Measurements from ENCODE around the gene ASB4. TPM values are rescaled to one million over a fixed set of nuclear protein-coding genes. Genes with fewer than 3 reads are reported as not detected.

The ASB4 gene
- polyA plus RNA-seq, 1 experiment = 0.06 TPM

- CTCF ChIA-PET = interaction anchor here (0.6 to 17.2 kb wide), 4 partner anchors 10 to 1082 kb away, joined by 3 to 641 read pairs (median 30); no protein-coding TSS in a partner anchor
- POLR2A ChIA-PET = no interaction called here
- Histone ChIP-seq H3K9me3 (ENCODE audit: control insufficient read depth, insufficient read depth, low read length) (no peaks in the 10 kb centered on the region), H3K4me3 (ENCODE audit: low read depth, low read length) (no peak overlapping the region), H3K27ac (ENCODE audit: low read depth, low read length) (no peak overlapping the region), H3K27me3 (ENCODE audit: control insufficient read depth, insufficient read depth, low read length) (peaks cover 2% of the 10 kb centered on the region)
- TF ChIP-seq CTCF (IDR thresholded peaks at IDR 0.05; ENCODE audit: low read depth, low read length) = no peak
- DNase-seq (ENCODE audit: low read depth, low spot score) = no peak
Measured at GRCh38 chr7:95530881-95531280, 45.1 kb downstream of the ASB4 start.

GRCh38 chr7:95531605-95532219 is 46.0 kb downstream of the ASB4 start:
- TF ChIP-seq CTCF (IDR thresholded peaks at IDR 0.05; ENCODE audit: low read depth, low read length) = no peak
- DNase-seq (ENCODE audit: low read depth, low spot score) = no peak
- ChIA-PET POLR2A (no interaction called here), CTCF (interaction anchor here (2.4 to 17.2 kb wide), 2 partner anchors 13 to 157 kb away, joined by 11 to 641 read pairs; no protein-coding TSS in a partner anchor)
- no peak overlapping the region for H3K4me3 ChIP-seq (ENCODE audit: low read depth, low read length)
- H3K27me3 ChIP-seq (ENCODE audit: control insufficient read depth, insufficient read depth, low read length) = peaks cover 2% of the 10 kb centered on the region
- H3K9me3 ChIP-seq (ENCODE audit: control insufficient read depth, insufficient read depth, low read length) = no peaks in the 10 kb centered on the region
- no peak overlapping the region for H3K27ac ChIP-seq (ENCODE audit: low read depth, low read length)

- H3K9me3 ChIP-seq (ENCODE audit: control insufficient read depth, insufficient read depth, low read length) = no peaks in the 10 kb centered on the region
- TF ChIP-seq CTCF (IDR thresholded peaks at IDR 0.05; ENCODE audit: low read depth, low read length) = no peak
- no peak overlapping the region for H3K4me3 ChIP-seq (ENCODE audit: low read depth, low read length)
- ChIA-PET POLR2A (no interaction called here), CTCF (interaction anchor here (1.1 to 17.2 kb wide), 5 partner anchors 8 to 154 kb away, joined by 3 to 641 read pairs (median 11); no protein-coding TSS in a partner anchor)
- no peak overlapping the region for H3K27ac ChIP-seq (ENCODE audit: low read depth, low read length)
- DNase-seq (ENCODE audit: low read depth, low spot score) = no peak
- H3K27me3 ChIP-seq (ENCODE audit: control insufficient read depth, insufficient read depth, low read length) = peaks cover 2% of the 10 kb centered on the region
Measured at GRCh38 chr7:95534796-95535195, 49.1 kb downstream of the ASB4 start.

GRCh38 chr7:95535662-95536061 is 49.9 kb downstream of the ASB4 start:
- Histone ChIP-seq H3K27ac (ENCODE audit: low read depth, low read length) (no peak overlapping the region), H3K27me3 (ENCODE audit: control insufficient read depth, insufficient read depth, low read length) (peaks cover 2% of the 10 kb centered on the region), H3K9me3 (ENCODE audit: control insufficient read depth, insufficient read depth, low read length) (no peaks in the 10 kb centered on the region), H3K4me3 (ENCODE audit: low read depth, low read length) (no peak overlapping the region)
- ChIA-PET CTCF (interaction anchor here (1.1 to 17.2 kb wide), 5 partner anchors 9 to 153 kb away, joined by 3 to 641 read pairs (median 11); no protein-coding TSS in a partner anchor), POLR2A (no interaction called here)
- no peak for DNase-seq (ENCODE audit: low read depth, low spot score)
- TF ChIP-seq CTCF (IDR thresholded peaks at IDR 0.05; ENCODE audit: low read depth, low read length) = no peak

- no peak for DNase-seq (ENCODE audit: low read depth, low spot score)
Measured at GRCh38 chr7:95536656-95537311, 51.0 kb downstream of the ASB4 start.

More at GRCh38 chr7:95536656-95537311, 51.0 kb downstream of the ASB4 start:
- POLR2A ChIA-PET = no interaction called here
- Histone ChIP-seq H3K27ac (ENCODE audit: low read depth, low read length) (no peak overlapping the region), H3K27me3 (ENCODE audit: control insufficient read depth, insufficient read depth, low read length) (peaks cover 2% of the 10 kb centered on the region), H3K9me3 (ENCODE audit: control insufficient read depth, insufficient read depth, low read length) (no peaks in the 10 kb centered on the region), H3K4me3 (ENCODE audit: low read depth, low read length) (no peak overlapping the region)
- TF ChIP-seq CTCF (IDR thresholded peaks at IDR 0.05; ENCODE audit: low read depth, low read length) = no peak
- CTCF ChIA-PET = interaction anchor here (2.3 to 17.2 kb wide), 2 partner anchors 25 to 152 kb away, joined by 13 to 641 read pairs; no protein-coding TSS in a partner anchor
